PC-3 (cell line): ENCODE measurements around the gene KIF18B. TPM values are rescaled to one million over a fixed set of nuclear protein-coding genes. Genes with fewer than 3 reads are reported as not detected.

Experiments
- ATAC-seq: fragments of 200-7000 bp; cut with Tn5 transposase; 2 replicates; pipeline ENCODE4 v1.9.1; 2020; ENCODE audit warnings: mild to moderate bottlenecking, moderate library complexity
- BruUV-seq: library from RNA; stranded (reverse); fragments of 400-500 nt; replicated peaks from 2 replicates; lab custom pipeline; 2021; lab: Mats Ljungman, UMichigan
- CTCF ChIA-PET: fragments of 300-600 bp; sonication (Branson Sonifier 250); formaldehyde crosslinking; loops from one replicate; lab custom pipeline; 2022; ENCODE audit warnings: antibody characterized with exemption; lab: Charles Lee
- POLR2A ChIA-PET: fragments of 300-600 bp; sonication (Branson Sonifier 250); formaldehyde crosslinking; loops from one replicate; lab custom pipeline; 2022; ENCODE audit warnings: antibody characterized with exemption; ENCODE audit not compliant: unreplicated experiment; lab: Charles Lee
- DNase-seq: peaks from one replicate; pipeline ENCODE4 v3.0.0-alpha.2; 2015
- H2AFZ ChIP-seq: fragments of 300-600 bp; sonication (generic); 2 replicates; pipeline ENCODE4 v1.6.0; 2016; ENCODE audit warnings: antibody characterized with exemption, low read length
- H3F3A ChIP-seq: fragments of 300-600 bp; sonication (generic); one replicate; pipeline ENCODE4 v1.6.0; 2017; ENCODE audit warnings: antibody characterized with exemption, low read length, control low read depth, mild to moderate bottlenecking; ENCODE audit not compliant: unreplicated experiment
- H3K27ac ChIP-seq: fragments of 300-600 bp; sonication (generic); 2 replicates; pipeline ENCODE4 v1.5.1; 2016; ENCODE audit warnings: mild to moderate bottlenecking, low read length
- H3K27me3 ChIP-seq: fragments of 300-600 bp; sonication (generic); 2 replicates; pipeline ENCODE4 v1.6.1; 2016; ENCODE audit warnings: low read length, mixed read lengths
- H3K36me3 ChIP-seq: fragments of 300-600 bp; sonication (generic); 2 replicates; pipeline ENCODE4 v1.6.1; 2016; ENCODE audit warnings: low read depth, mixed run types, low read length, mixed read lengths
- H3K4me1 ChIP-seq: fragments of 300-600 bp; sonication (generic); 2 replicates; pipeline ENCODE4 v1.5.1; 2016; ENCODE audit warnings: low read length; ENCODE audit not compliant: insufficient read depth
- H3K4me2 ChIP-seq: fragments of 300-600 bp; sonication (generic); 2 replicates; pipeline ENCODE4 v1.6.0; 2016; ENCODE audit warnings: low read length
- H3K4me3 ChIP-seq: fragments of 300-600 bp; sonication (generic); 2 replicates; pipeline ENCODE4 v1.5.1; 2016; ENCODE audit warnings: mild to moderate bottlenecking, low read length, mixed read lengths
- H3K79me2 ChIP-seq: fragments of 300-600 bp; sonication (generic); 2 replicates; pipeline ENCODE4 v1.6.1; 2017; ENCODE audit warnings: low read length, mixed read lengths
- H3K9ac ChIP-seq: fragments of 300-600 bp; sonication (generic); 2 replicates; pipeline ENCODE4 v1.6.0; 2016; ENCODE audit warnings: mild to moderate bottlenecking, low read length
- H3K9me2 ChIP-seq: fragments of 300-600 bp; sonication (generic); replicated peaks from 2 replicates; pipeline ENCODE4 v1.6.1; 2016; ENCODE audit warnings: mixed run types, low read length, mixed read lengths
- H3K9me3 ChIP-seq: fragments of 300-600 bp; sonication (generic); 2 replicates; pipeline ENCODE4 v1.6.1; 2016; ENCODE audit warnings: low read length, mixed read lengths
- H4K20me1 ChIP-seq: fragments of 300-600 bp; sonication (generic); 2 replicates; pipeline ENCODE4 v1.6.1; 2016; ENCODE audit warnings: low read length, mixed read lengths
- CTCF ChIP-seq: fragments of 300-600 bp; sonication (generic); conservative IDR thresholded peaks from 2 replicates; pipeline ENCODE4 v1.5.1; 2017; ENCODE audit warnings: antibody characterized with exemption, low read depth, mild to moderate bottlenecking, low read length
- EZH2 ChIP-seq: fragments of 300-600 bp; sonication (generic); IDR thresholded peaks from one replicate; pipeline ENCODE4 v1.6.1; 2017; ENCODE audit warnings: antibody characterized with exemption, mild to moderate bottlenecking, low read length; ENCODE audit not compliant: unreplicated experiment
- EZH2phosphoT487 ChIP-seq: fragments of 300-600 bp; sonication (generic); IDR thresholded peaks from 2 replicates; pipeline ENCODE4 v1.6.1; 2018; ENCODE audit warnings: mild to moderate bottlenecking, antibody characterized with exemption, low read length, borderline replicate concordance
- intact Hi-C: fragments of 100-400 bp; cut with micrococcal nuclease; formaldehyde crosslinking; loops from 2 replicates; pipeline ENCODE4 v1.9.0; 2023
- total RNA-seq: library from RNA; depleted of rRNA; stranded (reverse); fragments of >200 nt; gene quantifications from 2 replicates; pipeline ENCODE4 v1.2.3, GENCODE V29; 2014

The KIF18B gene
- total RNA-seq, 1 experiment from 2014 or later = 25.0 TPM

GRCh38 chr17:44969144-44969780, 21.7 kb upstream of the KIF18B start:
- ChIA-PET POLR2A (no interaction called here), CTCF (interaction anchor here (0.6 kb wide), 1 partner anchor 11 kb away, joined by 3 read pairs; no protein-coding TSS in a partner anchor)
- peaks cover 14% of the 10 kb centered on the region for H3K27me3 ChIP-seq
- H3F3A ChIP-seq = no peaks in the 10 kb centered on the region
- ATAC-seq (no peak), DNase-seq (no peak)
- H4K20me1 ChIP-seq = no peaks in the 10 kb centered on the region
- H2AFZ ChIP-seq = no peak overlapping the region
- H3K9me2 ChIP-seq = no peaks in the 10 kb centered on the region
- peaks cover 18% of the 10 kb centered on the region; the same call in 1 of the 2 replicates for H3K4me1 ChIP-seq
- H3K9ac ChIP-seq = no peak overlapping the region
- no peak overlapping the region for H3K4me3 ChIP-seq
- H3K4me2 ChIP-seq = peak overlapping the region; percentile 96
- no peak overlapping the region for H3K27ac ChIP-seq
- TF ChIP-seq CTCF = no peak
- no peak for TF ChIP-seq EZH2phosphoT487
- TF ChIP-seq EZH2 = no peak
- no peaks in the 10 kb centered on the region for H3K9me3 ChIP-seq
- BruUV-seq = no TSS peak
- no peaks in the 10 kb centered on the region for H3K36me3 ChIP-seq
- H3K79me2 ChIP-seq = no peaks in the 10 kb centered on the region
- intact Hi-C loops = no loop called here

- H3K4me2 ChIP-seq = peak within 1 kb of the TSS; percentile 96
- no TSS peak for BruUV-seq
- ATAC-seq = peak; percentile 98
- H3K4me1 ChIP-seq = peaks cover 18% of the 10 kb centered on the region; the same call in 1 of the 2 replicates
- no peaks in the 10 kb centered on the region for H3K9me2 ChIP-seq
- H3K27ac ChIP-seq = no peak within 1 kb of the TSS
- POLR2A ChIA-PET = interaction anchor here (0.6 kb wide), 1 partner anchor 19 kb away, joined by 11 read pairs; no protein-coding TSS in a partner anchor
- CTCF ChIA-PET = interaction anchor here (0.6 to 0.7 kb wide), 10 partner anchors 11 to 408 kb away, joined by 3 to 19 read pairs (median 6); no protein-coding TSS in a partner anchor
- H3K9me3 ChIP-seq = no peaks in the 10 kb centered on the region
- peak within 1 kb of the TSS; percentile 30; the same call in 1 of the 2 replicates for H3K9ac ChIP-seq
- H3K79me2 ChIP-seq = no peaks in the 10 kb centered on the region
- peak within 1 kb of the TSS; percentile 74 for H3K4me3 ChIP-seq
- H3K27me3 ChIP-seq = peaks cover 14% of the 10 kb centered on the region
- peak; percentile 96 for DNase-seq
- H2AFZ ChIP-seq = peak within 1 kb of the TSS; percentile 99
- H4K20me1 ChIP-seq = no peaks in the 10 kb centered on the region
- no peaks in the 10 kb centered on the region for H3K36me3 ChIP-seq
- TF ChIP-seq EZH2 = no peak
- TF ChIP-seq EZH2phosphoT487 = no peak
- no peak for TF ChIP-seq CTCF
- H3F3A ChIP-seq = no peaks in the 10 kb centered on the region
- intact Hi-C loops = loop anchor here (1.0 kb wide), 1 partner anchor 21 kb away; the partner anchor contains the start of gene KIF18B
Measured at GRCh38 chr17:44968225-44969143, 20.9 kb upstream of the KIF18B start, which contains the start of gene C1QL1. Gene C1QL1 (minus strand): TSS chr17:44968303. CDS start chr17:44968048, 255 bp downstream.
